H9 (cell line): ENCODE results near the gene SCUBE1. TPM values are rescaled to one million over a fixed set of nuclear protein-coding genes. Genes with fewer than 3 reads are reported as not detected.

Source experiments
- DNase-seq: peaks from one replicate; pipeline ENCODE4 v3.0.0-alpha.2; 2017
- H2AFZ ChIP-seq: one replicate; pipeline ENCODE4 v1.6.1; 2013; ENCODE audit warnings: mild to moderate bottlenecking, low read length, control low read depth, moderate library complexity
- H2AK5ac ChIP-seq: 2 replicates; pipeline ENCODE4 v1.6.1; 2013; ENCODE audit warnings: low read length, control low read depth, mixed read lengths; ENCODE audit not compliant: insufficient read length
- H2BK120ac ChIP-seq: one replicate; pipeline ENCODE4 v1.6.1; 2013; ENCODE audit warnings: low read depth, mild to moderate bottlenecking, low read length, control low read depth, inconsistent platforms; ENCODE audit not compliant: poor library complexity, severe bottlenecking
- H2BK12ac ChIP-seq: 2 replicates; pipeline ENCODE4 v1.6.1; 2013; ENCODE audit warnings: low read length, control low read depth, mixed read lengths, low read depth; ENCODE audit not compliant: insufficient read length
- H2BK15ac ChIP-seq: 2 replicates; pipeline ENCODE4 v1.6.1; 2013; ENCODE audit warnings: low read depth, low read length, control low read depth
- H2BK20ac ChIP-seq: one replicate; pipeline ENCODE4 v1.6.1; 2013; ENCODE audit warnings: low read depth, mild to moderate bottlenecking, low read length, control low read depth, inconsistent platforms; ENCODE audit not compliant: poor library complexity, severe bottlenecking
- H2BK5ac ChIP-seq: 2 replicates; pipeline ENCODE4 v1.6.1; 2013; ENCODE audit warnings: low read length, control low read depth, mixed read lengths; ENCODE audit not compliant: insufficient read length
- H3K14ac ChIP-seq: 2 replicates; pipeline ENCODE4 v1.6.1; 2013; ENCODE audit warnings: low read length, control low read depth; ENCODE audit not compliant: insufficient read depth
- H3K18ac ChIP-seq: 2 replicates; pipeline ENCODE4 v1.6.1; 2013; ENCODE audit warnings: low read depth, mild to moderate bottlenecking, mixed read lengths, low read length, control low read depth; ENCODE audit not compliant: insufficient read length
- H3K23ac ChIP-seq: 2 replicates; pipeline ENCODE4 v1.6.1; 2013; ENCODE audit warnings: low read length, control low read depth, mixed read lengths, low read depth; ENCODE audit not compliant: insufficient read length
- H3K23me2 ChIP-seq: 2 replicates; pipeline ENCODE4 v1.6.1; 2013; ENCODE audit warnings: low read depth, mild to moderate bottlenecking, mixed read lengths, low read length, control low read depth; ENCODE audit not compliant: insufficient read length, poor library complexity, severe bottlenecking
- H3K27ac ChIP-seq: 2 replicates; pipeline ENCODE4 v1.5.1; 2013; ENCODE audit warnings: low read length, control low read depth, mixed read lengths, low read depth; ENCODE audit not compliant: insufficient read length
- H3K27me3 ChIP-seq: 2 replicates; pipeline ENCODE4 v1.6.1; 2013; ENCODE audit warnings: low read length, control low read depth, inconsistent platforms; ENCODE audit not compliant: insufficient read depth
- H3K4ac ChIP-seq: 2 replicates; pipeline ENCODE4 v1.6.1; 2013; ENCODE audit warnings: low read depth, mild to moderate bottlenecking, control low read depth, inconsistent platforms, low read length, moderate library complexity
- H3K4me1 ChIP-seq: 2 replicates; pipeline ENCODE4 v1.6.1; 2013; ENCODE audit warnings: low read length, control low read depth, inconsistent platforms; ENCODE audit not compliant: insufficient read depth
- H3K4me2 ChIP-seq: 2 replicates; pipeline ENCODE4 v1.6.1; 2013; ENCODE audit warnings: low read length, control low read depth, mixed read lengths; ENCODE audit not compliant: insufficient read length, insufficient read depth
- H3K56ac ChIP-seq: 2 replicates; pipeline ENCODE4 v1.6.1; 2013; ENCODE audit warnings: low read depth, mild to moderate bottlenecking, mixed read lengths, low read length, control low read depth; ENCODE audit not compliant: insufficient read length
- H3K79me1 ChIP-seq: 2 replicates; pipeline ENCODE4 v1.6.1; 2013; ENCODE audit warnings: low read depth, mild to moderate bottlenecking, moderate library complexity, low read length, control low read depth, inconsistent platforms; ENCODE audit not compliant: insufficient read depth, poor library complexity, severe bottlenecking
- H3K79me2 ChIP-seq: 2 replicates; pipeline ENCODE4 v1.6.1; 2013; ENCODE audit warnings: low read length, control low read depth, inconsistent platforms; ENCODE audit not compliant: insufficient read depth
- H3K9ac ChIP-seq: 2 replicates; pipeline ENCODE4 v1.6.1; 2013; ENCODE audit warnings: low read length, control low read depth, mixed read lengths; ENCODE audit not compliant: insufficient read length; ENCODE audit errors: extremely low read depth
- H3K9me3 ChIP-seq: one replicate; pipeline ENCODE4 v1.6.1; 2013; ENCODE audit warnings: low read depth, low read length, inconsistent platforms; ENCODE audit not compliant: control insufficient read depth
- H3T11ph ChIP-seq: one replicate; pipeline ENCODE4 v1.6.1; 2013; ENCODE audit warnings: mild to moderate bottlenecking, low read length, control low read depth, inconsistent platforms
- H4K20me1 ChIP-seq: one replicate; pipeline ENCODE4 v1.6.1; 2013; ENCODE audit not compliant: control insufficient read depth, insufficient read length, insufficient read depth
- H4K5ac ChIP-seq: 2 replicates; pipeline ENCODE4 v1.6.1; 2013; ENCODE audit warnings: low read depth, mild to moderate bottlenecking, mixed read lengths, low read length, control low read depth; ENCODE audit not compliant: insufficient read length
- H4K8ac ChIP-seq: replicated peaks from 2 replicates; pipeline ENCODE4 v1.6.1; 2013; ENCODE audit warnings: low read length, control low read depth, mixed read lengths, low read depth; ENCODE audit not compliant: insufficient read length
- H4K91ac ChIP-seq: 2 replicates; pipeline ENCODE4 v1.6.1; 2013; ENCODE audit warnings: low read depth, mild to moderate bottlenecking, moderate library complexity, mixed read lengths, low read length, control low read depth; ENCODE audit not compliant: insufficient read length
- H3K27ac Mint-ChIP-seq, 3 experiments: 2 replicates in 2 of 3; 3 replicates in 1 of 3; pipeline ENCODE4 v1.8.0; 2020 to 2021; ENCODE audit warnings: mixed read lengths in 3 of 3, mild to moderate bottlenecking in 1 of 3, moderate library complexity in 1 of 3
- H3K27me3 Mint-ChIP-seq: 2 replicates; pipeline ENCODE4 v1.8.0; 2021; ENCODE audit warnings: low read depth, mild to moderate bottlenecking, moderate library complexity, mixed read lengths
- H3K36me3 Mint-ChIP-seq, 3 experiments: 2 replicates in 2 of 3; 3 replicates in 1 of 3; pipeline ENCODE4 v1.8.0; 2020 to 2021; ENCODE audit warnings: low read depth in 3 of 3, mixed read lengths in 3 of 3; ENCODE audit not compliant: insufficient read depth in 1 of 3
- H3K4me1 Mint-ChIP-seq, 2 experiments: 2 replicates each; pipeline ENCODE4 v1.8.0; 2020; ENCODE audit warnings: mixed read lengths in 2 of 2
- H3K4me3 Mint-ChIP-seq, 2 experiments: 2 replicates in 1 of 2; 3 replicates in 1 of 2; pipeline ENCODE4 v1.8.0; 2020 to 2021; ENCODE audit warnings: mild to moderate bottlenecking in 2 of 2, mixed read lengths in 2 of 2, moderate library complexity in 1 of 2
- H3K9me3 Mint-ChIP-seq, 2 experiments: 2 replicates in 1 of 2; 3 replicates in 1 of 2; pipeline ENCODE4 v1.8.0; 2020; ENCODE audit warnings: mild to moderate bottlenecking in 2 of 2, mixed read lengths in 2 of 2, moderate library complexity in 1 of 2
- WGBS: extraction: QIAGEN DNeasy Blood & Tissue Kit; methylation state at CpG from one replicate; pipeline ENCODE4 v1.1.7; 2013; ENCODE audit warnings: missing lambda C conversion rate, low lambda C conversion rate, mixed read lengths; ENCODE audit not compliant: insufficient read length; ENCODE audit errors: extremely low coverage; 5-methylcytosine and 5-hydroxymethylcytosine counted together
- total RNA-seq: library from RNA; stranded (reverse); gene quantifications from 2 replicates; pipeline ENCODE4 v1.2.1, GENCODE V29; 2021
- TF ChIP-seq, protein P1 (sequence below): fragments of 200-600 bp; sonication (generic); conservative IDR thresholded peaks from 3 replicates; pipeline ENCODE4 v1.8.0; 2021; ENCODE audit warnings: antibody characterized with exemption, mild to moderate bottlenecking

The SCUBE1 gene
- total RNA-seq, 1 experiment from 2014 or later = 1.2 TPM

DNA sequence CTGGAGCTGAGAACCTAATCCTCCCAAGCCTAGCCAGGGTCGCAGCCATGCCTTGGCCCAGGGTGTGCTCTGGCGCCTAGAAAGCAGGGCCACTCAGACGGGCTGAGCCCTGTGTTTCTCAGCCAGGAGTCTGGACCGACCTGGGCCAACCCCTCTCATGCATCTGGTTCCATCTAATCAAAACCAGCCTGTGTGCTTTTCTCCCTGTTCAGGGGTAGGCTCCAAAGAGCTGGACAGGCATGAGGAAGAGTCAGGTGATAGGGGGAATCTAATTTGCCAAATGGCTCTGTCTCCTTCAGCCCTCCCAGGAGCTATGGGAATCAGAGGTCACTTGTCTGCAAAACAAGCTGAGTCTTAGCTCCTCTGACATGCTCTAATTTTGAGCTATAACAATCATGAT lies 55.7 kb downstream of the SCUBE1 start:
- peaks cover 2% of the 10 kb centered on the region for H3K27me3 Mint-ChIP-seq
- no peak overlapping the region for H3K4ac ChIP-seq
- H2BK15ac ChIP-seq = no peak overlapping the region
- no peak overlapping the region for H3K4me2 ChIP-seq
- H4K8ac ChIP-seq = no peak overlapping the region
- no peak overlapping the region for H3K14ac ChIP-seq
- H3K27ac ChIP-seq = no peak overlapping the region
- H2AK5ac ChIP-seq = no peak overlapping the region
- H3K36me3 Mint-ChIP-seq = no peaks in the 10 kb centered on the region
- H2AFZ ChIP-seq = no peak overlapping the region
- no peak overlapping the region; a peak in 1 of 7 replicates for H3K27ac Mint-ChIP-seq
- TF ChIP-seq, protein P1, sequence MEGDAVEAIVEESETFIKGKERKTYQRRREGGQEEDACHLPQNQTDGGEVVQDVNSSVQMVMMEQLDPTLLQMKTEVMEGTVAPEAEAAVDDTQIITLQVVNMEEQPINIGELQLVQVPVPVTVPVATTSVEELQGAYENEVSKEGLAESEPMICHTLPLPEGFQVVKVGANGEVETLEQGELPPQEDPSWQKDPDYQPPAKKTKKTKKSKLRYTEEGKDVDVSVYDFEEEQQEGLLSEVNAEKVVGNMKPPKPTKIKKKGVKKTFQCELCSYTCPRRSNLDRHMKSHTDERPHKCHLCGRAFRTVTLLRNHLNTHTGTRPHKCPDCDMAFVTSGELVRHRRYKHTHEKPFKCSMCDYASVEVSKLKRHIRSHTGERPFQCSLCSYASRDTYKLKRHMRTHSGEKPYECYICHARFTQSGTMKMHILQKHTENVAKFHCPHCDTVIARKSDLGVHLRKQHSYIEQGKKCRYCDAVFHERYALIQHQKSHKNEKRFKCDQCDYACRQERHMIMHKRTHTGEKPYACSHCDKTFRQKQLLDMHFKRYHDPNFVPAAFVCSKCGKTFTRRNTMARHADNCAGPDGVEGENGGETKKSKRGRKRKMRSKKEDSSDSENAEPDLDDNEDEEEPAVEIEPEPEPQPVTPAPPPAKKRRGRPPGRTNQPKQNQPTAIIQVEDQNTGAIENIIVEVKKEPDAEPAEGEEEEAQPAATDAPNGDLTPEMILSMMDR = no peak
- no peak overlapping the region for H2BK5ac ChIP-seq
- no peak overlapping the region for H3K23ac ChIP-seq
- no peak overlapping the region for H2BK20ac ChIP-seq
- peaks cover 5 to 26% of the 10 kb centered on the region in 2 experiments; a peak in 3 of 4 replicates for H3K4me1 Mint-ChIP-seq
- H4K91ac ChIP-seq = no peak overlapping the region
- no peak for DNase-seq
- no peaks in the 10 kb centered on the region for H3K4me1 ChIP-seq
- no peaks in the 10 kb centered on the region; a peak in 1 of 5 replicates for H3K9me3 Mint-ChIP-seq
- H3T11ph ChIP-seq = no peak overlapping the region
- H4K20me1 ChIP-seq = no peaks in the 10 kb centered on the region
- no peaks in the 10 kb centered on the region for H3K23me2 ChIP-seq
- no peak overlapping the region for H3K56ac ChIP-seq
- no peak overlapping the region for H2BK12ac ChIP-seq
- no peaks in the 10 kb centered on the region for H3K9me3 ChIP-seq
- H4K5ac ChIP-seq = no peak overlapping the region
- H3K4me3 Mint-ChIP-seq = no peak overlapping the region
- no CpG with 5 or more reads among the region's 4 CpGs for WGBS
- no peaks in the 10 kb centered on the region for H3K27me3 ChIP-seq
- no peak overlapping the region for H3K9ac ChIP-seq
- H2BK120ac ChIP-seq = no peak overlapping the region
- H3K79me2 ChIP-seq = no peaks in the 10 kb centered on the region
- H3K79me1 ChIP-seq = no peaks in the 10 kb centered on the region
- H3K18ac ChIP-seq = no peak overlapping the region
